Fibroblast of skin of left biceps (primary cell): ENCODE measurements around the gene NAMPT.

Source experiments
- DNase-seq, 2 experiments: peaks; one replicate each; pipeline ENCODE4 v3.0.0-alpha.2; 2013; ENCODE audit warnings: low read depth in 2 of 2

Gene NAMPT

GRCh38 chr7:106273009-106273668, 11.6 kb downstream of the NAMPT start:
- DNase-seq: no peak

GRCh38 chr7:106270122-106270977, 14.4 kb downstream of the NAMPT start:
- DNase-seq: no peak

- no peak for DNase-seq
Observed at GRCh38 chr7:106269254-106269961, 15.4 kb downstream of the NAMPT start.

GRCh38 chr7:106265133-106265532, 19.6 kb downstream of the NAMPT start:
- DNase-seq: no peak

- no peak for DNase-seq
Observed at GRCh38 chr7:106262221-106262881, 22.4 kb downstream of the NAMPT start.

GRCh38 chr7:106260136-106260561, 24.6 kb downstream of the NAMPT start:
- no peak for DNase-seq

GRCh38 chr7:106258789-106259188, 26.0 kb downstream of the NAMPT start:
- no peak for DNase-seq

GRCh38 chr7:106257752-106258151, 27.0 kb downstream of the NAMPT start:
- DNase-seq: no peak

GRCh38 chr7:106256144-106256543, 28.6 kb downstream of the NAMPT start:
- no peak for DNase-seq

- no peak for DNase-seq
Observed at GRCh38 chr7:106255246-106255645, 29.5 kb downstream of the NAMPT start.

- DNase-seq: no peak
Observed at GRCh38 chr7:106254525-106255116, 30.2 kb downstream of the NAMPT start.

- DNase-seq: no peak
Observed at GRCh38 chr7:106252568-106252967, 32.2 kb downstream of the NAMPT start.

- DNase-seq: no peak
Observed at GRCh38 chr7:106249488-106249887, 35.3 kb downstream of the NAMPT start.

- DNase-seq: no peak
Observed at GRCh38 chr7:106248600-106248999, 36.2 kb downstream of the NAMPT start.

GRCh38 chr7:106247841-106248240, 36.9 kb downstream of the NAMPT start:
- no peak for DNase-seq

GRCh38 chr7:106246902-106247711, 37.7 kb downstream of the NAMPT start:
- DNase-seq: no peak

GRCh38 chr7:106243893-106244292, 40.9 kb downstream of the NAMPT start:
- no peak for DNase-seq

GRCh38 chr7:106239406-106239805, 45.4 kb downstream of the NAMPT start:
- DNase-seq: no peak

GRCh38 chr7:106238830-106239229, 46.0 kb downstream of the NAMPT start:
- no peak for DNase-seq

GRCh38 chr7:106236065-106236464, 48.7 kb downstream of the NAMPT start:
- DNase-seq: no peak

- DNase-seq: no peak
Observed at GRCh38 chr7:106234425-106234824, 50.4 kb downstream of the NAMPT start.
